ENCODE results near the gene PRKAR1B. TPM values are rescaled to one million over a fixed set of nuclear protein-coding genes. Genes with fewer than 3 reads are reported as not detected.

PRKAR1B gene
- total and polyA plus RNA-seq, 10 of the 15 experiments (the other 5 are each of a cell fraction or from before 2014, with no cell fraction given) = 1.4 to 45.6 (median 19.3) TPM

- no peak for TF ChIP-seq MLLT1 (IDR thresholded peaks at IDR 0.05)
- no peak for TF ChIP-seq STAT3 (IDR thresholded peaks at IDR 0.05; ENCODE audit: low read depth, low read length)
Observed at GRCh38 chr7:668139-668931, 58.7 kb downstream of the PRKAR1B start (continued).

GRCh38 chr7:666454-667292, 60.4 kb downstream of the PRKAR1B start:
- Histone ChIP-seq H3K9me3 (replicated peaks; ENCODE audit: control insufficient read depth, insufficient read depth, low read length) (no peaks in the 10 kb centered on the region; the same call in 2 of the 3 replicates), H2AFZ (ENCODE audit: control insufficient read depth, low read depth, low read length) (no peak overlapping the region), H3K4me3 (no peak overlapping the region), H4K20me1 (ENCODE audit: control insufficient read depth, insufficient read depth) (no peaks in the 10 kb centered on the region), H3K27ac (ENCODE audit: control insufficient read depth, insufficient read depth) (no peak overlapping the region), H3K27me3 (replicated peaks in 1 of 2; ENCODE audit: control insufficient read depth in 2 of 2, insufficient read depth in 2 of 2, low read length in 1 of 2) (no peaks in the 10 kb centered on the region), H3K79me2 (ENCODE audit: control insufficient read depth, insufficient read depth, low read length) (no peaks in the 10 kb centered on the region), H3K36me3 (ENCODE audit: control insufficient read depth in 2 of 2, insufficient read depth in 2 of 2, low read length in 1 of 2) (peaks cover 0 to 1% of the 10 kb centered on the region in 2 experiments; a peak in 2 of 4 replicates), H3K4me2 (ENCODE audit: control insufficient read depth, insufficient read depth) (no peak overlapping the region), H3K9ac (ENCODE audit: control insufficient read depth, insufficient read depth, low read length) (no peak overlapping the region), H3K4me1 (ENCODE audit: control insufficient read depth, insufficient read depth, low read length) (0 out of 2 replicates have a peak, but pooled peaks cover 2% of the 10 kb centered on the region)
- TF ChIP-seq SUZ12 (IDR thresholded peaks at IDR 0.05; ENCODE audit: unreplicated experiment) (no peak), SUPT20H (IDR thresholded peaks at IDR 0.05; ENCODE audit: borderline replicate concordance, control insufficient read depth, low read depth, low read length) (no peak), NRF1 (conservative IDR thresholded peaks at IDR 0.05; ENCODE audit: low read depth, low read length) (no peak), KDM1A (IDR thresholded peaks at IDR 0.05; ENCODE audit: borderline replicate concordance) (no peak)
- TF ChIP-seq, protein P1, sequence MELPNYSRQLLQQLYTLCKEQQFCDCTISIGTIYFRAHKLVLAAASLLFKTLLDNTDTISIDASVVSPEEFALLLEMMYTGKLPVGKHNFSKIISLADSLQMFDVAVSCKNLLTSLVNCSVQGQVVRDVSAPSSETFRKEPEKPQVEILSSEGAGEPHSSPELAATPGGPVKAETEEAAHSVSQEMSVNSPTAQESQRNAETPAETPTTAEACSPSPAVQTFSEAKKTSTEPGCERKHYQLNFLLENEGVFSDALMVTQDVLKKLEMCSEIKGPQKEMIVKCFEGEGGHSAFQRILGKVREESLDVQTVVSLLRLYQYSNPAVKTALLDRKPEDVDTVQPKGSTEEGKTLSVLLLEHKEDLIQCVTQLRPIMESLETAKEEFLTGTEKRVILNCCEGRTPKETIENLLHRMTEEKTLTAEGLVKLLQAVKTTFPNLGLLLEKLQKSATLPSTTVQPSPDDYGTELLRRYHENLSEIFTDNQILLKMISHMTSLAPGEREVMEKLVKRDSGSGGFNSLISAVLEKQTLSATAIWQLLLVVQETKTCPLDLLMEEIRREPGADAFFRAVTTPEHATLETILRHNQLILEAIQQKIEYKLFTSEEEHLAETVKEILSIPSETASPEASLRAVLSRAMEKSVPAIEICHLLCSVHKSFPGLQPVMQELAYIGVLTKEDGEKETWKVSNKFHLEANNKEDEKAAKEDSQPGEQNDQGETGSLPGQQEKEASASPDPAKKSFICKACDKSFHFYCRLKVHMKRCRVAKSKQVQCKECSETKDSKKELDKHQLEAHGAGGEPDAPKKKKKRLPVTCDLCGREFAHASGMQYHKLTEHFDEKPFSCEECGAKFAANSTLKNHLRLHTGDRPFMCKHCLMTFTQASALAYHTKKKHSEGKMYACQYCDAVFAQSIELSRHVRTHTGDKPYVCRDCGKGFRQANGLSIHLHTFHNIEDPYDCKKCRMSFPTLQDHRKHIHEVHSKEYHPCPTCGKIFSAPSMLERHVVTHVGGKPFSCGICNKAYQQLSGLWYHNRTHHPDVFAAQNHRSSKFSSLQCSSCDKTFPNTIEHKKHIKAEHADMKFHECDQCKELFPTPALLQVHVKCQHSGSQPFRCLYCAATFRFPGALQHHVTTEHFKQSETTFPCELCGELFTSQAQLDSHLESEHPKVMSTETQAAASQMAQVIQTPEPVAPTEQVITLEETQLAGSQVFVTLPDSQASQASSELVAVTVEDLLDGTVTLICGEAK (IDR thresholded peaks at IDR 0.05; ENCODE audit: borderline replicate concordance) = no peak
- DNase-seq (ENCODE audit: low read depth, low spot score) = no peak
- intact Hi-C loops (cut with micrococcal nuclease; ENCODE audit: unreplicated experiment) = no loop called here
- WGBS (ENCODE audit: insufficient coverage, insufficient replicate concordance, low lambda C conversion rate, missing lambda C conversion rate) = 99% methylated on average over 7 of the region's 7 CpGs
- RAD21 ChIA-PET (ENCODE audit: unreplicated experiment) = no interaction called here
- POLR2A ChIA-PET = no interaction called here
- in situ Hi-C loops (cut with MboI) = no loop called here
- CTCF ChIA-PET = no interaction called here
- FAIRE-seq = no peak
- no TSS peak for BruUV-seq (replicated peaks)
- no peak for ATAC-seq
- SMC1A ChIA-PET (ENCODE audit: uncharacterized antibody, unreplicated experiment) = no interaction called here

Measured in GM12878 (cell line).